Gastroesophageal sphincter (tissue), 4 donors: Measurements from ENCODE around the gene ARHGAP19. TPM values are rescaled to one million over a fixed set of nuclear protein-coding genes. Genes with fewer than 3 reads are reported as not detected.

ENCODE experiments used
- ATAC-seq: fragments of 150-250 bp; one replicate; pipeline ENCODE4 v1.9.1; 2016; ENCODE audit warnings: mild to moderate bottlenecking, moderate library complexity
- H3K27ac ChIP-seq, 4 donors: fragments of 200-600 bp; sonication (generic) in 3 of 4; 1 replicate in 3 of 4; 2 replicates in 1 of 4; pipeline ENCODE4 v1.5.1; 2016 to 2019
- H3K27me3 ChIP-seq: fragments of 200-600 bp; sonication (generic); one replicate; pipeline ENCODE4 v1.5.1; 2019
- H3K36me3 ChIP-seq, 2 donors: fragments of 200-600 bp; sonication (generic); one replicate each; pipeline ENCODE4 v1.5.1; 2019; ENCODE audit warnings: control low read depth in 1 of 2
- H3K4me1 ChIP-seq, 3 donors: fragments of 200-600 bp; sonication (generic); 1 replicate in 2 of 3; 2 replicates in 1 of 3; pipeline ENCODE4 v1.5.1; 2016 to 2019; ENCODE audit warnings: control low read depth in 2 of 3
- H3K4me3 ChIP-seq, 2 donors: fragments of 200-600 bp; sonication (generic); one replicate each; pipeline ENCODE4 v1.5.1; 2019; ENCODE audit warnings: mild to moderate bottlenecking in 1 of 2, moderate library complexity in 1 of 2
- H3K9me3 ChIP-seq, 3 donors: fragments of 200-600 bp; sonication (generic); one replicate each; pipeline ENCODE4 v1.5.1; 2017 to 2019; ENCODE audit warnings: control low read depth in 2 of 3
- CTCF ChIP-seq, 4 experiments: fragments of 200-600 bp in 2 of 4; fragments of 450-650 bp in 2 of 4; sonication (generic) in 1 of 4; IDR thresholded peaks; one replicate each; pipeline ENCODE4 v1.5.1; 2017 to 2019; ENCODE audit warnings: antibody characterized with exemption in 4 of 4, mild to moderate bottlenecking in 2 of 4, moderate library complexity in 2 of 4
- EP300 ChIP-seq: sonication (generic); formaldehyde crosslinking; IDR thresholded peaks from one replicate; pipeline ENCODE4 v1.6.1; 2017; ENCODE audit warnings: antibody characterized with exemption, mild to moderate bottlenecking
- POLR2A ChIP-seq, 2 donors: fragments of 450-650 bp; IDR thresholded peaks; one replicate each; pipeline ENCODE4 v1.6.1; 2017; ENCODE audit warnings: antibody characterized with exemption in 2 of 2, mild to moderate bottlenecking in 2 of 2, moderate library complexity in 1 of 2
- POLR2AphosphoS5 ChIP-seq: sonication (generic); formaldehyde crosslinking; IDR thresholded peaks from one replicate; pipeline ENCODE4 v1.6.1; 2017; ENCODE audit warnings: antibody characterized with exemption
- WGBS, 2 donors: methylation state at CpG; one replicate each; pipeline ENCODE4 v1.1.5; 2018; ENCODE audit warnings: low coverage in 1 of 2; 5-methylcytosine and 5-hydroxymethylcytosine counted together
- total RNA-seq, 4 donors: library from RNA; depleted of rRNA; stranded (reverse); fragments of >200 nt; gene quantifications; one replicate each; pipeline ENCODE4 v1.1.0, GENCODE V29; 2016

Gene ARHGAP19
- total RNA-seq, 4 donors from 2014 or later = 3.2 to 6.7 (median 5.0) TPM

- WGBS, 2 donors = 88 to 100% methylated on average over 1 of the region's 1 CpG
- ATAC-seq = no peak
- Histone ChIP-seq H3K36me3 (peaks cover 4 to 55% of the 10 kb centered on the region in 2 donors), H3K27ac (no peak overlapping the region), H3K27me3 (no peaks in the 10 kb centered on the region), H3K4me1 (no peaks in the 10 kb centered on the region), H3K4me3 (no peak overlapping the region), H3K9me3 (no peaks in the 10 kb centered on the region)
- TF ChIP-seq EP300 (no peak), CTCF (IDR thresholded peaks at IDR 0.05) (no peak), POLR2A (IDR thresholded peaks at IDR 0.05) (no peak), POLR2AphosphoS5 (no peak)
These were observed 62.3 kb downstream of the ARHGAP19 start for GRCh38 chr10:97230146-97230545.

DNA sequence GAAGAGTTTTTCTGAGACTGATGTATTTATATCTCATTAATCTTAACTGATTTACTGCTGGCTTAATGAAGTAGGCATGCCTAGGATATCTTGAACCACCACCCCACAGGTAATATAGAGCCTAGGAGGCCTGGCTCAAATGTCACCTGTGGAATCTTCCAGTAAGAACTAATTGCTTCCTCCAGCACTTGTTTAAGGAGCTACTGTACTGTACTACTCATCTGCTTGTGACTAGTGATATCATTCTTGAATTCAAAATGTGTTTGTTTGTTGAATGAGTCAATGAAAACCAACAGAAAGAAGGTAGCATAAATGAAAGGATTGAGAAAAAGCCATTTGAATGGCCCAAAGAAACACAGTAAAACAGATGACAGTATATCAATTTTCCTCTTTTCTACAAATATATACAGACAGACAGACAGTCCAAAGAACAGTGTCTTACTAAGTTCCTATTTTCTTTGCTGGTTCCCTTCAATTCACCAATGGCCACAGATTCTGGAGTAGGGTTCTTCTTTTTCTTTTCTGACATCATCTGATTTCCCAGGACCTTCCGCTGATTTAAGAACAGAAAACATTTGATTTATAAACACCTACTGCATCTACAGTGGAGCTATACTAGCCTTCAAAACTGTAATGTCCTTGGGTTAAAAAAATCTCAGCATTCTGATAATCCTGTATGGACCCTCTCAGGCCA lies 63.0 kb downstream of the ARHGAP19 start:
- Histone ChIP-seq H3K27ac (no peak overlapping the region), H3K4me3 (no peak overlapping the region), H3K4me1 (no peaks in the 10 kb centered on the region), H3K36me3 (peaks cover 4 to 62% of the 10 kb centered on the region in 2 donors), H3K27me3 (no peaks in the 10 kb centered on the region), H3K9me3 (no peaks in the 10 kb centered on the region)
- TF ChIP-seq POLR2AphosphoS5 (no peak), EP300 (no peak), CTCF (IDR thresholded peaks at IDR 0.05) (no peak), POLR2A (IDR thresholded peaks at IDR 0.05) (no peak)
- no peak for ATAC-seq
- 82 to 100% methylated on average over 1 of the region's 1 CpG for WGBS, 2 donors

DNA sequence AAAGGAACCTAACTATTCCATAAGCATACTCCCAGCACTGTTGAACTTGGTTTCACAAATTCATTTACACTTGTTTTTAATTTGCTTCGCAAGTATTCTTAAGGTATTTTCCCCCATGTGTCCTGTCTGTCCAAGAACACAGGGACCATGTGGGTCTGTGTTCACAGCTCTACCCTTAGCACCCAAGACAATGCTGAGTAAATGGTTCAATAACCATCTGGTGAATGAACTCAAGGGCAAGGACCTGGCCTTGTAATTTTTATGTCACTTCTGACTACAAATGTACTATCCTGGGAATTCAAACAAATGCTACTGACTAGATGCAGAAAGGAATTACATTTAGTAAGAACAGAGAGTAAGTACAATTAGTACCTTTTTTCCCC lies 63.7 kb downstream of the ARHGAP19 start:
- H3K4me1 ChIP-seq = no peaks in the 10 kb centered on the region
- H3K27me3 ChIP-seq = no peaks in the 10 kb centered on the region
- TF ChIP-seq EP300 (no peak), POLR2A (IDR thresholded peaks at IDR 0.05) (no peak), CTCF (IDR thresholded peaks at IDR 0.05) (no peak), POLR2AphosphoS5 (no peak)
- H3K36me3 ChIP-seq = peaks cover 4 to 61% of the 10 kb centered on the region in 2 donors
- H3K9me3 ChIP-seq = no peaks in the 10 kb centered on the region
- no peak for ATAC-seq
- no peak overlapping the region for H3K4me3 ChIP-seq
- WGBS, 2 donors = 85 to 100% methylated on average over 1 of the region's 1 CpG
- no peak overlapping the region for H3K27ac ChIP-seq

- peaks cover 4 to 58% of the 10 kb centered on the region in 2 donors for H3K36me3 ChIP-seq
- no peak overlapping the region for H3K4me3 ChIP-seq
- no peaks in the 10 kb centered on the region for H3K27me3 ChIP-seq
- H3K27ac ChIP-seq = no peak overlapping the region
- 58 to 81% methylated on average over 1 to 3 of the region's 3 CpGs for whole genome bisulfite sequencing, 2 donors
- no peaks in the 10 kb centered on the region for H3K4me1 ChIP-seq
- TF ChIP-seq POLR2A (IDR thresholded peaks at IDR 0.05) (no peak), EP300 (no peak), POLR2AphosphoS5 (no peak), CTCF (IDR thresholded peaks at IDR 0.05) (no peak)
- ATAC-seq = no peak
- H3K9me3 ChIP-seq = no peaks in the 10 kb centered on the region
These were observed 64.2 kb downstream of the ARHGAP19 start for GRCh38 chr10:97228130-97228774.

DNA sequence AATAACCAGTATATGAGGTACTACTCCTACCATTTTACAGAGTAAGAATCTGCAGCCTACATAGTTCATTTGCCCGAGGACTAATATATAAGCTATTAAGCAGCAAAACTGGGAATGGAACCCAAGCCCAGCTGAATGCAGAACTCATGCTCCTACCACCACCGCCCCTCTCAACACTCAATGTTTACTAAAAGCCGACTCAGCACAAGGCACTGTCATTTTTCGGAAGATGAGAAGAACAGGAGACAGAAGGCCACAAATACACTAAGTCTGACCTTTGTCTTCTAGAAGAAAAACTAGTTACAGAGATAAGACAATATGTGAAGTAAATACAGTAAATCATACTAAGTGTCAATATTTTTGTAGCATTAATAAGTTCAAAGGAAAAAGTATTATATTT lies 66.0 kb downstream of the ARHGAP19 start:
- 73 to 89% methylated on average over 3 to 4 of the region's 4 CpGs for WGBS, 2 donors
- peaks cover 4 to 65% of the 10 kb centered on the region in 2 donors for H3K36me3 ChIP-seq
- no peak overlapping the region for H3K27ac ChIP-seq
- H3K9me3 ChIP-seq = no peaks in the 10 kb centered on the region
- TF ChIP-seq POLR2A (IDR thresholded peaks at IDR 0.05) = no peak
- TF ChIP-seq POLR2AphosphoS5 = no peak
- TF ChIP-seq EP300 = no peak
- no peak for TF ChIP-seq CTCF (IDR thresholded peaks at IDR 0.05)
- H3K4me3 ChIP-seq = no peak overlapping the region
- H3K27me3 ChIP-seq = no peaks in the 10 kb centered on the region
- no peaks in the 10 kb centered on the region for H3K4me1 ChIP-seq
- no peak for ATAC-seq
